T-helper 22 cell (primary cell): ENCODE measurements around the gene DENND1A.

Experiments
- DNase-seq: peaks from one replicate; pipeline ENCODE4 v3.0.0-alpha.2; 2020; ENCODE audit warnings: low read depth

The DENND1A gene

GRCh38 chr9:123391233-123391632 is 538.7 kb downstream of the DENND1A start:
- no peak for DNase-seq

- DNase-seq = no peak
Observed at GRCh38 chr9:123390337-123391135, 539.4 kb downstream of the DENND1A start.

- no peak for DNase-seq
Observed at GRCh38 chr9:123389698-123390097, 540.2 kb downstream of the DENND1A start.

- no peak for DNase-seq
Observed at GRCh38 chr9:123389070-123389469, 540.9 kb downstream of the DENND1A start.

- no peak for DNase-seq
Observed at GRCh38 chr9:123387686-123388085, 542.2 kb downstream of the DENND1A start.

- DNase-seq = no peak
Observed at GRCh38 chr9:123383512-123384170, 546.3 kb downstream of the DENND1A start.

GRCh38 chr9:123382653-123383511 is 547.0 kb downstream of the DENND1A start:
- no peak for DNase-seq

- no peak for DNase-seq
Observed at GRCh38 chr9:123380852-123381705, 548.8 kb downstream of the DENND1A start.

- DNase-seq = no peak
Observed at GRCh38 chr9:123378956-123379660, 550.8 kb downstream of the DENND1A start.

GRCh38 chr9:123378025-123378424 is 551.9 kb downstream of the DENND1A start:
- DNase-seq = no peak

GRCh38 chr9:123377211-123377971 is 552.5 kb downstream of the DENND1A start:
- no peak for DNase-seq

- DNase-seq = no peak
Observed at GRCh38 chr9:123376218-123377071, 553.5 kb downstream of the DENND1A start.

GRCh38 chr9:123375469-123376132 is 554.3 kb downstream of the DENND1A start:
- DNase-seq = no peak

- DNase-seq = no peak
Observed at GRCh38 chr9:123373946-123374345, 556.0 kb downstream of the DENND1A start.

- DNase-seq = no peak
Observed at GRCh38 chr9:123373447-123373923, 556.4 kb downstream of the DENND1A start.

GRCh38 chr9:123372766-123373446 is 557.0 kb downstream of the DENND1A start:
- no peak for DNase-seq

- DNase-seq = no peak
Observed at GRCh38 chr9:123371805-123372590, 557.9 kb downstream of the DENND1A start.
